Measurements from ENCODE around the gene SIGMAR1.

DNA sequence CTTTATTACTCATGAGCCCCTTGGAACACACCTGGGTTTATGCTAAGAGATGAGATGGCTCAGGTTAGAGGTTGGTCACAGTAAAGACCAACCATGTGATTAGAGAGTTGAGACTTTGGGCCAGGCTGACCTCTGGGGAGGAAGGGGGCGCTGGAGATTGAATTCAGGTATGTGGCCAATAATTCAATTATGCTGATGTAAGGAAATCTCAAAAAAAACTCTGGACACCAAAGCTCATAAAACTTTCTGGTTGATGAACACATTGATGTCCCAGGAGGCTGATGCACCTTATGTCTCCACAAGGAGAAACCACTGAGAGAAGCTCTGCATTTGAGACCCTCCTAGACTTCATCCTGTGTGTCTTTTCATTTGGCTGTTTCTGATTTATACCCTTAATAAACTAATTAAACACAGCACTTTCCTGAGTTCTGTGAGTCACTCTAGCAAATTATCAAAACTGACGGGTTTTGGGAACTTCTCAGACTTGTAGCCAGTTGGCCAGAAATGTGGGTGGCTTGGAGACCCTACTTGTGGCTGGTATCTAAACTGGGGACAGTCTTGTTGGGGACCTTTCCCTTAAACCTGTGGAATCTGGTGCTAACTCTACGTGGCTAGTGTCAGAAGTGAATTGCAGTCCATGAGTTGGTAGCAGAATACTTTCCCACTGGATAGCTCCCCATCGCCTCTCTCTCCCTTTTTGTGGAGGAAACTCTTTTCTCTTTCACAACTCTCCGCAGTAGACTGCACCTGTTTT, 32.4 kb upstream of the SIGMAR1 start:
- TF ChIP-seq, protein P1, sequence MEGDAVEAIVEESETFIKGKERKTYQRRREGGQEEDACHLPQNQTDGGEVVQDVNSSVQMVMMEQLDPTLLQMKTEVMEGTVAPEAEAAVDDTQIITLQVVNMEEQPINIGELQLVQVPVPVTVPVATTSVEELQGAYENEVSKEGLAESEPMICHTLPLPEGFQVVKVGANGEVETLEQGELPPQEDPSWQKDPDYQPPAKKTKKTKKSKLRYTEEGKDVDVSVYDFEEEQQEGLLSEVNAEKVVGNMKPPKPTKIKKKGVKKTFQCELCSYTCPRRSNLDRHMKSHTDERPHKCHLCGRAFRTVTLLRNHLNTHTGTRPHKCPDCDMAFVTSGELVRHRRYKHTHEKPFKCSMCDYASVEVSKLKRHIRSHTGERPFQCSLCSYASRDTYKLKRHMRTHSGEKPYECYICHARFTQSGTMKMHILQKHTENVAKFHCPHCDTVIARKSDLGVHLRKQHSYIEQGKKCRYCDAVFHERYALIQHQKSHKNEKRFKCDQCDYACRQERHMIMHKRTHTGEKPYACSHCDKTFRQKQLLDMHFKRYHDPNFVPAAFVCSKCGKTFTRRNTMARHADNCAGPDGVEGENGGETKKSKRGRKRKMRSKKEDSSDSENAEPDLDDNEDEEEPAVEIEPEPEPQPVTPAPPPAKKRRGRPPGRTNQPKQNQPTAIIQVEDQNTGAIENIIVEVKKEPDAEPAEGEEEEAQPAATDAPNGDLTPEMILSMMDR (IDR thresholded peaks at IDR 0.05), result no peak
- TF ChIP-seq POLR2A (IDR thresholded peaks at IDR 0.05), result no peak
